Sigmoid colon (tissue), 7 donors: ENCODE results near the gene RPS4Y2. TPM values are rescaled to one million over a fixed set of nuclear protein-coding genes. Genes with fewer than 3 reads are reported as not detected.

ENCODE experiments used
- DNase-seq: peaks from one replicate; pipeline ENCODE4 v3.0.0-alpha.2; 2019
- H3K27ac ChIP-seq, 4 donors: fragments of 200-600 bp; sonication (generic); one replicate each; pipeline ENCODE4 v1.5.1; 2016 to 2019; ENCODE audit warnings: mild to moderate bottlenecking in 1 of 4
- H3K27me3 ChIP-seq, 3 donors: fragments of 200-600 bp; sonication (generic); one replicate each; pipeline ENCODE4 v1.5.1; 2019; ENCODE audit warnings: mild to moderate bottlenecking in 1 of 3
- H3K36me3 ChIP-seq, 4 donors: fragments of 200-600 bp; sonication (generic); one replicate each; pipeline ENCODE4 v1.5.1; 2016 to 2019
- H3K4me1 ChIP-seq, 4 donors: fragments of 200-600 bp; sonication (generic); one replicate each; pipeline ENCODE4 v1.5.1; 2017 to 2019
- H3K4me3 ChIP-seq, 4 donors: fragments of 200-600 bp; sonication (generic); one replicate each; pipeline ENCODE4 v1.5.1; 2017 to 2019; ENCODE audit warnings: mild to moderate bottlenecking in 2 of 4, moderate library complexity in 1 of 4
- H3K9me3 ChIP-seq, 4 donors: fragments of 200-600 bp in 3 of 4; sonication (generic) in 3 of 4; one replicate each; pipeline versions ENCODE4 v1.5.1 to v1.6.1; 2013 to 2019
- CTCF ChIP-seq, 4 experiments: fragments of 450-650 bp in 3 of 4; fragments of 200-600 bp in 1 of 4; IDR thresholded peaks; one replicate each; pipeline ENCODE4 v1.5.1; 2016 to 2019; ENCODE audit warnings: antibody characterized with exemption in 4 of 4, mild to moderate bottlenecking in 3 of 4, moderate library complexity in 2 of 4
- EP300 ChIP-seq, 4 donors: sonication (generic); formaldehyde crosslinking; IDR thresholded peaks; one replicate each; pipeline ENCODE4 v1.6.1; 2017; ENCODE audit warnings: antibody characterized with exemption in 4 of 4
- POLR2A ChIP-seq, 2 donors: fragments of 450-650 bp; IDR thresholded peaks; one replicate each; pipeline ENCODE4 v1.6.1; 2016; ENCODE audit warnings: antibody characterized with exemption in 2 of 2, mild to moderate bottlenecking in 2 of 2, moderate library complexity in 2 of 2
- POLR2AphosphoS5 ChIP-seq, 4 donors: sonication (generic); formaldehyde crosslinking; IDR thresholded peaks; one replicate each; pipeline ENCODE4 v1.6.1; 2017; ENCODE audit warnings: antibody characterized with exemption in 4 of 4
- WGBS, 2 donors: extraction: QIAGEN DNeasy Blood & Tissue Kit; methylation state at CpG; one replicate each; pipeline ENCODE4 v1.1.7; 2013; 5-methylcytosine and 5-hydroxymethylcytosine counted together
- intact Hi-C: fragments of 100-400 bp; cut with DNase I; formaldehyde crosslinking; loops from one replicate; pipeline ENCODE4 v1.15.1; 2023
- polyA plus RNA-seq, 3 donors: library from polyadenylated mRNA; stranded (reverse); fragments of 200-250 nt; gene quantifications; one replicate each; pipeline ENCODE4 v1.2.3, GENCODE V29; 2013
- total RNA-seq, 4 donors: library from RNA; depleted of rRNA; stranded (reverse); fragments of >200 nt; gene quantifications; one replicate each; pipeline ENCODE4 v1.1.0, GENCODE V29; 2016
- donor health status: healthy with polysubstance abuse.
- donor health status: Bipolar disorder and iron deficiency.
- donor health status: healthy.

RPS4Y2 gene
- total and polyA plus RNA-seq, 7 donors, result not detected

GRCh38 chrY:20784965-20785364, 29.1 kb downstream of the RPS4Y2 start:
- 39 to 66% methylated on average over 1 of the region's 1 CpG for WGBS, 2 donors
- intact Hi-C loops, result no loop called here

GRCh38 chrY:20787076-20787475, 31.2 kb downstream of the RPS4Y2 start:
- TF ChIP-seq EP300 (IDR thresholded peaks at IDR 0.05) (no peak), POLR2A (IDR thresholded peaks at IDR 0.05) (no peak), CTCF (IDR thresholded peaks at IDR 0.05) (no peak), POLR2AphosphoS5 (IDR thresholded peaks at IDR 0.05) (no peak)
- no peaks in the 10 kb centered on the region for H3K4me1 ChIP-seq
- H3K9me3 ChIP-seq, result no peaks in the 10 kb centered on the region
- no peak overlapping the region for H3K4me3 ChIP-seq
- no peaks in the 10 kb centered on the region for H3K27me3 ChIP-seq
- H3K27ac ChIP-seq, result no peak overlapping the region
- intact Hi-C loops, result no loop called here
- no peaks in the 10 kb centered on the region for H3K36me3 ChIP-seq
- DNase-seq, result no peak
- WGBS, 2 donors, result 67 to 94% methylated on average over 3 of the region's 3 CpGs

More at GRCh38 chrY:20784965-20785364, 29.1 kb downstream of the RPS4Y2 start:
- Histone ChIP-seq H3K36me3 (no peaks in the 10 kb centered on the region), H3K27ac (no peak overlapping the region), H3K4me3 (no peak overlapping the region), H3K27me3 (no peaks in the 10 kb centered on the region), H3K9me3 (no peaks in the 10 kb centered on the region), H3K4me1 (no peaks in the 10 kb centered on the region)
- no peak for DNase-seq
- TF ChIP-seq EP300 (IDR thresholded peaks at IDR 0.05) (no peak), POLR2A (IDR thresholded peaks at IDR 0.05) (no peak), CTCF (IDR thresholded peaks at IDR 0.05) (no peak), POLR2AphosphoS5 (IDR thresholded peaks at IDR 0.05) (no peak)

GRCh38 chrY:20798351-20799049, 42.6 kb downstream of the RPS4Y2 start:
- 64 to 83% methylated on average over 22 of the region's 22 CpGs for WGBS, 2 donors
- intact Hi-C loops, result no loop called here
- Histone ChIP-seq H3K9me3 (no peaks in the 10 kb centered on the region), H3K36me3 (no peaks in the 10 kb centered on the region), H3K27me3 (no peaks in the 10 kb centered on the region), H3K4me3 (no peak overlapping the region), H3K27ac (no peak overlapping the region), H3K4me1 (no peaks in the 10 kb centered on the region)
- no peak for TF ChIP-seq POLR2A (IDR thresholded peaks at IDR 0.05)
- no peak for TF ChIP-seq CTCF (IDR thresholded peaks at IDR 0.05)
- no peak for TF ChIP-seq EP300 (IDR thresholded peaks at IDR 0.05)
- TF ChIP-seq POLR2AphosphoS5 (IDR thresholded peaks at IDR 0.05), result no peak
- DNase-seq, result no peak

- Histone ChIP-seq H3K27ac (no peak overlapping the region), H3K27me3 (no peaks in the 10 kb centered on the region), H3K9me3 (no peaks in the 10 kb centered on the region), H3K4me3 (no peak overlapping the region), H3K4me1 (no peaks in the 10 kb centered on the region), H3K36me3 (no peaks in the 10 kb centered on the region)
- intact Hi-C loops, result no loop called here
- 54 to 96% methylated on average over 2 of the region's 2 CpGs for WGBS, 2 donors
- TF ChIP-seq EP300 (IDR thresholded peaks at IDR 0.05) (no peak), POLR2AphosphoS5 (IDR thresholded peaks at IDR 0.05) (no peak), POLR2A (IDR thresholded peaks at IDR 0.05) (no peak), CTCF (IDR thresholded peaks at IDR 0.05) (no peak)
- DNase-seq, result no peak
These were observed 46.8 kb downstream of the RPS4Y2 start for GRCh38 chrY:20802659-20803058.

GRCh38 chrY:20806243-20806642, 50.3 kb downstream of the RPS4Y2 start:
- WGBS, 2 donors, result 50 to 69% methylated on average over 3 of the region's 3 CpGs
- Histone ChIP-seq H3K27ac (no peak overlapping the region), H3K36me3 (no peaks in the 10 kb centered on the region), H3K4me1 (no peaks in the 10 kb centered on the region), H3K9me3 (no peaks in the 10 kb centered on the region), H3K4me3 (no peak overlapping the region), H3K27me3 (no peaks in the 10 kb centered on the region)
- intact Hi-C loops, result no loop called here
- TF ChIP-seq CTCF (IDR thresholded peaks at IDR 0.05) (no peak), POLR2AphosphoS5 (IDR thresholded peaks at IDR 0.05) (no peak), POLR2A (IDR thresholded peaks at IDR 0.05) (no peak), EP300 (IDR thresholded peaks at IDR 0.05) (no peak)
- DNase-seq, result no peak
